CD4-positive, alpha-beta T cell treated with Interleukin-12 subunit alpha and Interleukin-12 subunit beta, for 1 hour (primary cell): ENCODE data around the gene ATG7.
"Not testable (repeated sequence)": the region's sequence is repeated elsewhere in the genome, so short reads cannot be mapped to it uniquely, and the experiment has no call there.

Experiments
- DNase-seq: peaks from one replicate; pipeline ENCODE4 v3.0.0-alpha.2; 2020

Gene ATG7

GRCh38 chr3:11558918-11559815 is 287.0 kb downstream of the ATG7 start:
- no peak for DNase-seq

DNA sequence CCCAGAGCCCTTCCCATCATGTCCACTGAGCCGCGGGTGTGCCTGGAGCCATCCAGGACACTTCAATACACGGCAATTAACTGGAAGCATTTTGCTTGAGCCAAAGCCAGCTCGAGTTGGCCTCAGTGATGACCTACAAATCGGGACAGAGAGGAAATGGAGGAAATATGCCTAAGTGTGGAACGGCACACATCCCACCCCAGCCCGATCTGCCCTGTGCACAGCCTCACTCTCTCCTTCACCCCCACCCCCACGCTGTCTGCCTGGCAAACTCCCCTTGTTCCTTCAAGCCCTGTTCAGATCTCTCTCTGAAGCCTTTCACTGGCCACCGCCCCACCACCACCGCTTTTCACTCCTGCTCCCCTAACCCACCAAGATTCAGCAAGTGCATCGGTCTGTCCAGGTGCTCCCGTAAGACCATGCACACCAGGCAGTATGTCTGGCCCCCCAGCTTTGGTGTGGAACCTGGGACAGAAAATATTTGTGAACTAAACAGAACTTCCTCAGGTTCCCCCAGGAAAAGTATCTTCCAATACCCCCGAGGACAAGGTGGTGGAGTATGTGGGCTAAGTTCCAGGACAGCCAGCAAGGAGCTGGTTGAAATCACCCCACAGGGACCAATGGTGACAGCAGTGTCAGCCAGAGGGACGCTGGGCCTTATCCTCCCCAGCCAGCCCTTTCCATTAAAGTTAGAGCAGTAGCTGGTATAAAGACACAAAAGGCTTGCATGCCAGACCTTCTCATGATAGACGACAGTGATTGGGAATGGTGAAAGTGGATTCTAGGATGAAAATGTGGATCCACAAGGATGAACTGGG is 287.8 kb downstream of the ATG7 start:
- DNase-seq, result no peak

DNA sequence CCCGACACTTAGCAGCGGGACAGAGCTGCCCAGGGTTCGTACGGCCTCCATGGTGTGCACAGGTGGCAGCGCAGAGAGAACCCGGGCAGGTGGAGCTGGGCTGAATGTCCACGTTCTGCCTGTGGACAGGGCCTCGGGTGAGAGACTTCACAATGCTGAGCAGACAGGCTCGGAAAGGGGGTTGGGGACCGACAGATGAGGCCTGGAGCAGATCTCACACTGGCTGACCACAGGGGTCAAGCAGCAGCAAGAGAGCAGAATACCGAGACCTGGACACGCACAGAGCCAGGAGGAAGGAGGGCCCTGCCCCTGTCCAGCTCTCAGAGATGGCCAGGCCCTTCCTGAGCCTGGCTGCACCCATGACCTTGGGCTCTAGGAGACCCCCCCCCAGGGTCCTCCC is 288.5 kb downstream of the ATG7 start:
- no peak for DNase-seq

DNA sequence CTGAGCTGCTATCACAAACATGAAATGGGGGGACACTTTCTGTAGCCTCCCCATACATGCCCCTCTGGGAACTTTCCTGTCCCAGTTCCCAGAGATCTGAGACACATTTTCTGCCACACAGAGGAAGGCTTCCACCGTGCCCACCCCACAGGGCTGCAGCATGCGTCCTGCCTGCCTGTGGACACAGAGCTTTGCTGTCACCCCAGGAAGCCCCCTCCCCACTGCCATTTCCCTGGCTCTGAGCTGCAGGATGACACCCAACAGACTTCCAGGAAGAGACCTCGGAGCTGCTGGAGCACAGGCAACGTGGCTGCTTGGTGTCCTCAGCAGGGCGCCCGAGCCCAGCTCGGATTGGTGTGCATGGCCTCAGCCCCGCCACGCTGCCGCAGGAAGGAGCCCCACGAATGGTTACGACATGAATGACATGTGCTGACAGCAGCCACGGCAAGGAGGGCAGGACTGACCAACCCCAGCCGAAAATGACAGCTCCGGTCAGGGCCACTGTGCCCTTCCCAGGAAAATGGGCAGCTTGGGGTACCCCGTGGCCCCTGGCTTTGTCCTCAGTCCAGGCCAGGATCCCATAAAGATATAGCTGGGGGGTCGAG is 290.2 kb downstream of the ATG7 start:
- no peak for DNase-seq

- no peak for DNase-seq
These were observed 291.1 kb downstream of the ATG7 start for GRCh38 chr3:11563159-11563864.

DNA sequence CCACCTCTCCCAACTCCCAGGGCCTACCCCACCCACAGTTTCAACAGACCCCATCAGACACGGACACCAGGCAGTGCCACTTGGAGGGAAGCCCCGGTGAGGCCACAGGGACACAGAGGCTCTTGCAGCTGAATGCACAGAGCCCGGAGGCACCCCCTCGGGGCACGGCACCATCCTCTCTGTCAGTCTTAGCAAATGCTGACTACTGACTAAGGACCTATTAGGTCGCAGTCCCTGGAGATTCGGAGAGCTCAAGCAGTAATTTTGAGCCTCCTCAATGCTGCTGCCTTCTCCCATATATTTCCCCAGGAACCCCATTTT is 291.6 kb downstream of the ATG7 start:
- no peak for DNase-seq

- no peak for DNase-seq
These were observed 292.4 kb downstream of the ATG7 start for GRCh38 chr3:11564577-11565001.

GRCh38 chr3:11565072-11565471 is 292.9 kb downstream of the ATG7 start:
- DNase-seq, result no peak

GRCh38 chr3:11565492-11565891 is 293.3 kb downstream of the ATG7 start:
- DNase-seq, result no peak

GRCh38 chr3:11565932-11566331 is 293.7 kb downstream of the ATG7 start:
- DNase-seq, result no peak

- no peak for DNase-seq
These were observed 294.3 kb downstream of the ATG7 start for GRCh38 chr3:11566478-11566877.

DNA sequence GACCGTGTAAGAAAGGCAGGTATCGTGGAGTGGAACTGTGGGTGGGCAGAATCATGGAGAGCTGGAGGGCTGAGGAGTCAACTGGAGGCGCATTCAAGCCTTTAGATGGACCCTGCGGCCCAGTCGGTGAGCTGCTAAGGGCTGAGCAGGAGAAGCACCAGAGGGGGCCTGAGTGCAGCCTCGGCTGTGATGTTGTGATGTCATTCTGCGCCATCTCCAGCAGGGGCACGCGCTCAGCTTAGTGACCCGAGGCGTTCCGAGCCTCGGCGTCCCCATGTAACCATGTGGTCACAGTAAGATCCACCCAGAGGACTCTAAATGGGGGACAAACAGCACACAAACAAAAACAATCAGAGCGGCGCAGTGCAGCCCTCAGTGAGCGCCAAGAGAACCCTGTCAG is 294.7 kb downstream of the ATG7 start:
- no peak for DNase-seq

- DNase-seq, result no peak
These were observed 295.6 kb downstream of the ATG7 start for GRCh38 chr3:11567516-11568467.

DNA sequence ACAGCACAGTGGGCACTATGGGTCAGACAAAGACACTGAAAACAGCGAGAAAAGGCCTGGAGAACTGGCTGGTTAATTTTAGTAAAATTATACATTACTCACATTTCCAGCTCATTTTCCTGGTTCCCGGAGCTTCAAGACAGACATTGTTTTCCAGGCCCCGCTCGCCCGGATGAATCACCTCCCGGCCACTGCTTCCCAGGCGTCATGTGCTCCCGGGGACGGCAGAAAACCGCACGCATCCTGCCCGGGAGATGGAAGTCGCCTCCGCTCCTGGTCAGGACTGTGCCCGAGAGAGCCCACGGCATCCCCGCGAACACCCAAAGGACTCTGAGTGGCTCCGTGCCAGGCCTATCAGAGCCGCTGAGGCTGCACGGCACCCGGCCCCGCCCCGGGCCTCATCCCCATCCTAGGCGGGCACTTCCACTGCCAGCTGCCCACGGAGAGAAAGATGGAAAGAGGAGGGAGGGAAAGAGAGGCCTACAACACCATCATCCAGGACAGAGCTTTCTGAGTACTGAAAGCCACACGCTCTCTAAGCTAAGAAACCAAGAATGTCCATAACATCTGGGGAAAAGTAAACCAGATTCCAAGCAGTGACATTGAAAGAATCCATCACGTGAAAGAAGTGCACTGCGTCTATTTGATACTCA is 296.4 kb downstream of the ATG7 start:
- no peak for DNase-seq

DNA sequence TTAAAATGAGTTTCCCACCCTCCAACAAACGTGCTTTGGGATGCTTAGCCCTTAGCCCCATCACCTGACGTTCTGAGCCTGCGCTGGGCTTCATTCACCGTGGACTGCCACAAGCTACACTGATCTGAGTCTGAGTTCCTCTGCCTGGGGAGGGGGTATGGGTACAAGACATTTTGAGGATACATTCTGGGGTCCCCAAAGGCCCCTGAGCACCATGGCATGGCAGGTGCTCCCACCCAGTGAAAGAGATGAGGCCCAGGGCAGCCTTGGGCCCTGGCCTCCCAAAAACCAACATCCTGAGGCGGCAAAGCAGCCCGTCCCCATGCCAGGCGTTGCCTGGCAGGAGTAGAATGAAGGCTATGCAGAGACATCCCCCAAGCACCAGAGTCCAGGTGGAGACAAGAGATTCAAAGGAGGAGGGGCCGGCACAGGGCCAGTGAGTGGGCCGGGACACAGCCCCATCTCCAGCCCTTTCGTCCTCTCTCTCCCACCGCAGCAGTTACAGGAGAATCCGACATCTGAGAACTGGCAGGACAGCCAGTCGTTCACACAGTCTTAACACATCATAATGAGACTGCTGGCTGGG is 297.1 kb downstream of the ATG7 start:
- no peak for DNase-seq

DNA sequence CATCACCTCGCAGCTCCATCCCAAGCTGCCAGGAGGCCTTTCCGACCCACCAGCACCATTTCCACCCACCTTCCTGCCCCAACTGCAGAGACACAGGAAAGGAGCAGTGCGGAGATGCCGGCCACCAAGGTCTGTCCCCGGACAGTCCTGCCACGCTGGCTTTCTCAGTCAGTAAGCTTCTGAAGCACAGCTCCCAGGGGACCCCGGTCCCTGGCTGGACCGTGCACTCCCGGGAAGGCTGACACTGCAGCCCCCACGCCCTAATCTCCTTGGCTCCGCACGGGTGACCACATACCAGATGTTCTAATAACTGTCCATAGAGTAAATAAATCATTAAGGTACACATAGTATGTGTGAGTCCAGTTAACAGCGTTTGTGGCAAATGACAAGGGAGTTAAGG is 298.1 kb downstream of the ATG7 start:
- DNase-seq, result no peak

DNA sequence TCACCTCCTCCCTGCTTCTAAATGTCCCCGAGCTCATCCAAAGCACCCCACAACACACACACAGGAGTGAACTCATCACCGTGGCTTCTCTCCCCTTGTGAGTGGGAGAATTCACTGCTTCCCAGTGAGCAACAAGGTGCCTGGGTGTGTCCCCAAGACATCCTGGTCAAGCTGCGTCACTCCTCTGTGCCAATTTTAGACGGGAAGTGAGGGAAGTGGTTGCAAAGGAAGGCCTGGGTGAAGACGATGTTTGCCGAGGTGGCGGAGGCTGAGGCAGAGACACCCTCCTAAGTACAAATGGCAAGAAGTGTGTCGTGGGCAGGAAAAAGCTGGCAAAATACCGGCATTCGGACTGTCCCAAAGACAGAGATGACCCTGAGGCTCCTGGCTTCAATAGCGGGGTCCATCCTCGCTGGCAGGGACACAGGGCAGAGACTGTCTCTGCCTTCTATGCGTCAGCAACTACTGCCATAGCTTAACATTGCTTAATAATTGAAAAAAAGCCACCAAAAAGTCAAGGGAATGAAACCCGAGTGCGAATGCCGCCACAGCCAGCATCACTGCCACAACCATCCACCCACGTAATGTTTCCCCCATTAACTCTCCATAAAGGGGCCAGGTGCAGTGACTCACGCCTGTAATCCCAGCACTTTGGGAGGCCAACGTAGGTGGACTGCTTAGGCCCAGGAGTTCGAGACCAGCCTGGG is 298.7 kb downstream of the ATG7 start:
- no peak for DNase-seq

DNA sequence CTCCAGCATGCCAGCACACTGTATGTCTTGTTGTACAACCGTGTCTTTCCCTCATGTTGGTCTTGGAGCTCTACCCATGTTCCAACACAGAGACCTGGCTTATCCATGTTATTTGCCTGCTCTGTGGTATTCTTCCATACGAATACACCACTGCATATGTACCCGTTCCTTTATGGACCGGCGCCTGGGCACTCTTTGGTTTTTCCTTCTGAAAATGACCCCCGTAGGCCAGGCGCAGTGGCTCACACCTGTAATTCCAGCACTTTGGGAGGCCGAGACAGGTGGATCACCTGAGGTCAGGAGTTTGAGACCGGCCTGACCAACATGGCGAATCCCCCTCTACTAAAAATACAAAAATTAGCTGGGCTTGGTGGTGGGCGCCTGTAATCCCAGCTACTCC is 300.5 kb downstream of the ATG7 start:
- DNase-seq, result not testable (repeated sequence)

- DNase-seq, result no peak
These were observed 302.9 kb downstream of the ATG7 start for GRCh38 chr3:11574981-11575669.

DNA sequence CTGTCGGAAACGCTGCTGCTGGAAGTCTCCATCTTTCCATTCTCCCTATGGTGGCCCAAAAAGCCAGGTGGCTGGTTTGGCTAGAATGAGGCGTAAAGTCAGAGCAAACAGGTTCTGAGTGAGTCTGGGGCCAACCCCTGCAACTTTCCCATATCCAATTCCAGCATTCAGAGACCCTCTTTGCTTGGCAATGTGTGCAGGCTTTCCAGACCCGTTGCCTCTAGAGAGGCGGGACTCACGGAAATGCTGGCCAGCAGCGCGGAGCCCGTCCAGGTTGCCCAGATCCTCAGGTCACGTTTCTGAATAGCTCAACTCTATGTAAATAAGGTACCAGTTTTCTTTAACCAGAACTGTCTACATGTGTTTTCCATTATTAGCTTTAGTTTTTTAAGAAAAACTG is 303.5 kb downstream of the ATG7 start:
- DNase-seq, result no peak
